Heart left ventricle (tissue), 16 donors: Measurements from ENCODE around the gene PPP1R1B. TPM values are rescaled to one million over a fixed set of nuclear protein-coding genes. Genes with fewer than 3 reads are reported as not detected.

Experiments
- ATAC-seq, 4 donors: fragments of 200-7000 bp; cut with Tn5 transposase; one replicate each; pipeline ENCODE4 v1.9.1; 2020 to 2022; ENCODE audit warnings: moderate library complexity in 4 of 4, mild to moderate bottlenecking in 3 of 4, moderate number of reproducible peaks in 1 of 4
- DNase-seq, 5 donors: peaks; one replicate each; pipeline ENCODE4 v3.0.0-alpha.2; 2020
- H3K27ac ChIP-seq, 12 donors: fragments of 200-600 bp; sonication (generic) in 4 of 12; one replicate each; pipeline versions ENCODE4 v1.5.0 to v1.8.0; 2016 to 2022; ENCODE audit warnings: mild to moderate bottlenecking in 2 of 12
- H3K27me3 ChIP-seq, 9 donors: fragments of 200-600 bp; sonication (generic) in 2 of 9; one replicate each; pipeline versions ENCODE4 v1.5.1 to v1.8.0; 2016 to 2022; ENCODE audit warnings: mild to moderate bottlenecking in 3 of 9
- H3K36me3 ChIP-seq, 9 donors: fragments of 200-600 bp; sonication (generic) in 2 of 9; one replicate each; pipeline versions ENCODE4 v1.5.0 to v1.8.0; 2018 to 2022; ENCODE audit warnings: mild to moderate bottlenecking in 2 of 9
- H3K4me1 ChIP-seq, 12 donors: fragments of 200-600 bp; sonication (generic) in 4 of 12; one replicate each; pipeline versions ENCODE4 v1.5.0 to v1.8.0; 2016 to 2022; ENCODE audit warnings: mild to moderate bottlenecking in 3 of 12
- H3K4me3 ChIP-seq, 12 donors: fragments of 200-600 bp; sonication (generic) in 4 of 12; one replicate each; pipeline versions ENCODE4 v1.5.0 to v1.8.0; 2017 to 2022; ENCODE audit warnings: mild to moderate bottlenecking in 9 of 12, moderate library complexity in 4 of 12
- H3K9me3 ChIP-seq, 12 donors: fragments of 200-600 bp; sonication (generic) in 4 of 12; one replicate each; pipeline versions ENCODE4 v1.5.0 to v1.8.0; 2016 to 2022; ENCODE audit warnings: mild to moderate bottlenecking in 1 of 12
- CTCF ChIP-seq, 12 donors: fragments of 200-600 bp; sonication (generic) in 4 of 12; IDR thresholded peaks; one replicate each; pipeline versions ENCODE4 v1.5.0 to v1.8.0; 2018 to 2022; ENCODE audit warnings: antibody characterized with exemption in 12 of 12, mild to moderate bottlenecking in 5 of 12
- POLR2A ChIP-seq, 2 donors: fragments of 450-650 bp; IDR thresholded peaks; one replicate each; pipeline ENCODE4 v1.6.1; 2017; ENCODE audit warnings: antibody characterized with exemption in 2 of 2, mild to moderate bottlenecking in 2 of 2, moderate library complexity in 2 of 2
- WGBS, 4 donors: extraction: QIAGEN DNeasy Blood & Tissue Kit in 2 of 4; methylation state at CpG; one replicate each; pipeline versions ENCODE4 v1.1.5 to v1.1.7; 2013 to 2018; 5-methylcytosine and 5-hydroxymethylcytosine counted together
- intact Hi-C, 10 donors: fragments of 100-400 bp; cut with DNase I; formaldehyde crosslinking; loops; one replicate each; pipeline versions ENCODE4 v1.11.1 to v1.14.2; 2022
- polyA plus RNA-seq, 2 donors: library from polyadenylated mRNA; stranded (reverse); fragments of 200-250 nt; gene quantifications; one replicate each; pipeline ENCODE4 v1.2.3, GENCODE V29; 2013
- total RNA-seq, 9 donors: library from RNA; depleted of rRNA in 2 of 9; stranded (reverse); fragments of >200 nt in 2 of 9; fragmentation: NEBNext Ultra II Directional in 3 of 9; extraction: Animal tissue kit (Norgen Biotek cat#: 25700) in 3 of 9; gene quantifications; one replicate each; pipeline versions ENCODE4 v1.1.0 to v1.2.4, GENCODE V29; 2016 to 2023
- donor health status: ischemic (EF 13 %, LVEDD 7.1; RV severe dilation, severe dysfunction).
- donor health status: healthy with polysubstance abuse.
- donor health status: DM: no; HTN: yes; CAD: no.
- donor health status: DM: no; HTN: no; CAD: no.
- donor health status: ischemic (EF 25% LVEDD 6.9; RV normal size, moderate dysfunction).
- donor health status: ischemic (EF 25% LVEDD 5.7; RV mildly dilated, moderate dysfunction).
- donor health status: healthy.
- donor health status: DM: yes; HTN: yes; CAD: no.
- donor health status: ischemic (EF 35%, LVEDD 5.7; RV mildly dilated, moderate dysfunction).
- donor health status: nonischemic (EF 11% LVEDD 7.7; RV severe dilation, severe dysfunction).
- donor health status: DM: yes; HTN: yes; CAD: no.
- donor health status: PGD.
- donor health status: ischemic (EF 29% LVEDD 5.4; RV normal size, mild dysfunction).
- donor health status: nonischemic (EF 23%, LVEDD 6.1; RV moderate dilation, normal function).

Gene PPP1R1B
- total and polyA plus RNA-seq, 11 donors, result 0.54 to 5.8 (median 0.88) TPM; not detected in 1

- DNase-seq, result no peak
- peak in 1 of 2 donors; percentile 45 for TF ChIP-seq POLR2A (IDR thresholded peaks at IDR 0.05)
- TF ChIP-seq CTCF (IDR thresholded peaks at IDR 0.05), result no peak
- peak in 2 of 4 donors; percentile 1 to 2 for ATAC-seq
- H3K4me3 ChIP-seq, result peak overlapping the region; percentile 50 to 78 (median 64)
- no peaks in the 10 kb centered on the region for H3K9me3 ChIP-seq
- peaks cover 10 to 92% (median 51%) of the 10 kb centered on the region in 12 donors for H3K4me1 ChIP-seq
- peaks cover 0 to 14% (median 0%) of the 10 kb centered on the region in 9 donors for H3K36me3 ChIP-seq
- WGBS, 4 donors, result 21 to 32% (median 25%) methylated on average over 2 of the region's 2 CpGs
- intact Hi-C loops, result loop anchor here in 2 of 10 donors (5.0 to 10.0 kb wide), 2 partner anchors 44 to 649 kb away; no protein-coding TSS in a partner anchor
- H3K27me3 ChIP-seq, result peaks cover 0 to 36% (median 11%) of the 10 kb centered on the region in 9 donors
- H3K27ac ChIP-seq, result peak overlapping the region; percentile 85 to 99 (median 96)
Observed at GRCh38 chr17:39666231-39666600, 39.5 kb downstream of the PPP1R1B start.

GRCh38 chr17:39666601-39667261, 40.0 kb downstream of the PPP1R1B start:
- peaks cover 0 to 40% (median 11%) of the 10 kb centered on the region in 9 donors for H3K27me3 ChIP-seq
- H3K27ac ChIP-seq, result peak overlapping the region; percentile 85 to 99 (median 96)
- H3K9me3 ChIP-seq, result no peaks in the 10 kb centered on the region
- intact Hi-C loops, result loop anchor here in 2 of 10 donors (5.0 to 10.0 kb wide), 2 partner anchors 44 to 648 kb away; no protein-coding TSS in a partner anchor
- H3K36me3 ChIP-seq, result peaks cover 0 to 9% (median 0%) of the 10 kb centered on the region in 9 donors
- ATAC-seq, result peak; percentile 47 to 61 (median 48)
- peak; percentile 79 to 92 (median 82) for DNase-seq
- peak overlapping the region; percentile 50 to 78 (median 64) for H3K4me3 ChIP-seq
- TF ChIP-seq POLR2A (IDR thresholded peaks at IDR 0.05) (no peak), CTCF (IDR thresholded peaks at IDR 0.05) (no peak)
- WGBS, 4 donors, result 36 to 57% (median 45%) methylated on average over 5 to 11 of the region's 11 CpGs
- peaks cover 10 to 92% (median 46%) of the 10 kb centered on the region in 12 donors for H3K4me1 ChIP-seq

GRCh38 chr17:39667262-39667944, 40.7 kb downstream of the PPP1R1B start:
- 4 to 10% (median 6%) methylated on average over 21 to 49 of the region's 49 CpGs for WGBS, 4 donors
- peak in 1 of 2 donors; percentile 57 for TF ChIP-seq POLR2A (IDR thresholded peaks at IDR 0.05)
- TF ChIP-seq CTCF (IDR thresholded peaks at IDR 0.05), result no peak
- peak overlapping the region; percentile 36 to 78 (median 64) for H3K4me3 ChIP-seq
- H3K4me1 ChIP-seq, result peaks cover 7 to 92% (median 43%) of the 10 kb centered on the region in 12 donors
- H3K27me3 ChIP-seq, result peaks cover 0 to 40% (median 11%) of the 10 kb centered on the region in 9 donors
- H3K27ac ChIP-seq, result peak overlapping the region; percentile 85 to 99 (median 96)
- ATAC-seq (peak in 3 of 4 donors; percentile 9 to 15 (median 13)), DNase-seq (peak in 4 of 5 donors; percentile 57 to 77 (median 74))
- H3K36me3 ChIP-seq, result peaks cover 0 to 7% (median 0%) of the 10 kb centered on the region in 9 donors
- H3K9me3 ChIP-seq, result no peaks in the 10 kb centered on the region
- intact Hi-C loops, result loop anchor here in 2 of 10 donors (5.0 to 10.0 kb wide), 2 partner anchors 45 to 647 kb away; no protein-coding TSS in a partner anchor
